ENCODE measurements around the gene PCDHGA1.

The PCDHGA1 gene

DNA sequence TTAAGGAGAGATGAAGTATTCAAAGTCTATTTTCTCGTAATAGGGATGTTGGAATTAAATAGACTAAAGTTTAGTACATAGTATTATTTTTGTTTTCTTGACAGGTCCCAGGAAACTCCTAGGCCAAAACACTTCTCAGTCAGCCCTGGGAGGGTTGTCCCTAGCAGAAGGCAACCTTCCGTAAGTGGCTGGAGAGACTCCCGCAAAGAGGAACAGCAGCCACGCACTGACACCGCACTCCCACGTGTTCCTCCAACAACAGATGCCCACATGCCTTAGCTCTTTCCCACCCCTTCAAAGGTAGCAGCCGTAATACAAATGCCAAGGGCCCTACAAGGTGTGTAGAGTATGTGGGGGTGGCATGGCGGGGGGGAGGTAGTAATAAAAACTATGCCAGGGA lies 187.0 kb downstream of the PCDHGA1 start:
- Histone ChIP-seq H2BK120ac (ENCODE audit: insufficient read depth, low read length, poor library complexity) (peak overlapping the region; percentile 95), H3K4me3 (ENCODE audit: low read depth, low read length) (no peak overlapping the region), H3K23ac (ENCODE audit: low read length) (no peak overlapping the region), H3K14ac (ENCODE audit: low read length) (peak overlapping the region; percentile 71), H3K27me3 (ENCODE audit: insufficient read depth, low read length) (no peaks in the 10 kb centered on the region), H3K4me1 (ENCODE audit: control insufficient read depth in 1 of 2, insufficient read depth in 2 of 2, low read length in 2 of 2) (peaks cover 55 to 67% of the 10 kb centered on the region in 2 experiments), H4K12ac (ENCODE audit: low read depth, low read length) (no peak overlapping the region), H3K36me3 (ENCODE audit: control insufficient read depth in 1 of 2, insufficient read depth in 2 of 2, low read length in 2 of 2) (peaks cover 6 to 16% of the 10 kb centered on the region in 2 experiments), H3K79me1 (ENCODE audit: low read length) (peaks cover 74% of the 10 kb centered on the region), H3K9ac (ENCODE audit: low read length) (no peak overlapping the region), H3K4ac (ENCODE audit: low read depth, low read length) (peak overlapping the region; percentile 2), H3K27ac (ENCODE audit: low read depth, low read length) (peak overlapping the region; percentile 99), H3K79me2 (ENCODE audit: control insufficient read depth, insufficient read depth, low read length, poor library complexity) (peaks cover 23% of the 10 kb centered on the region), H2AK5ac (ENCODE audit: low read length) (peak overlapping the region; percentile 21), H3K18ac (ENCODE audit: low read length) (peak overlapping the region; percentile 18), H3K4me2 (ENCODE audit: low read length) (no peak overlapping the region), H3K9me3 (ENCODE audit: insufficient read depth, low read depth, low read length) (no peaks in the 10 kb centered on the region), H2BK5ac (ENCODE audit: low read depth, low read length, poor library complexity) (peak overlapping the region; percentile 99), H4K8ac (ENCODE audit: low read depth, low read length) (peak overlapping the region; percentile 12), H2BK12ac (ENCODE audit: low read length) (peak overlapping the region; percentile 40), H2AFZ (ENCODE audit: insufficient read depth, low read length, poor library complexity) (no peak overlapping the region), H4K91ac (ENCODE audit: low read depth, low read length) (peak overlapping the region; percentile 93)
- DNase-seq: no peak
- WGBS (ENCODE audit: extremely low coverage, insufficient coverage, insufficient read length): no CpG with 5 or more reads among the region's 8 CpGs

DNA sequence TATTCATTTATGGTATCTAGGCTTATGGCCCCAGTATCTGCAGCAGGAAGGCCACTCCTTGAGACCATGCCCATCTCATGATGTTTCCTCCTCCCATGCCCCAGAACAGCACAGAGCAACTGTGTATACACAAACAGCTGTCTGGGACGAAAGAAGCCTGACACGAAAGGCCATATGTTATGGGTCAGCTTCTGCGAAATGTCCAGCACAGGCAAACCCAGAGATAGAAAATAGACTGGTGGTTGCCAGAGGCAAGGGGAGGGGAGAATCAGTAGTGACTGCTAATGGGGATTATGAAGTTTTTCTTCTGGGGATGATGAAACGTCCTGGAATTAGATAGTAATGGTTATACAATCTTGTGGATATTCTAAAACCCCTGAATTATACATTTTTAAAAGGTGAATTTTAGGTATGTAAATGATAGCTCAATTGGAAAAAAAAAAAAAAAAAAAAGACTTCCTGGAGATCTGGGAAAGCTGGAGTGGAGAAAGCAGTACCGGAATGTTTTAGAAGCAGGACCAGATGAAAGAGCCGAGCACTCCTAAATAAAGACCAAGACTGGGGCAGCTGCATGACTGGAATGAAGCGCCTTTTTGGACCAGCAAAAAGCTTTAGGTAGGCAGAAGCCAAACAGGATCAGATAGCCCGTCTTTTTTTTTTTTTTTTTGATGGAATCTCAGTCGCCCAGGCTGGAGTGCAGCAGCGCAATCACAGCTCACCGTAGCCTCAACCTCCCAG lies 187.7 kb downstream of the PCDHGA1 start:
- peak overlapping the region; percentile 68 for H4K8ac ChIP-seq (ENCODE audit: low read depth, low read length)
- H4K12ac ChIP-seq (ENCODE audit: low read depth, low read length): no peak overlapping the region
- peaks cover 71% of the 10 kb centered on the region for H3K79me1 ChIP-seq (ENCODE audit: low read length)
- peak overlapping the region; percentile 63 for H3K18ac ChIP-seq (ENCODE audit: low read length)
- no CpG with 5 or more reads among the region's 11 CpGs for WGBS (ENCODE audit: extremely low coverage, insufficient coverage, insufficient read length)
- peak overlapping the region; percentile 21 for H2AK5ac ChIP-seq (ENCODE audit: low read length)
- DNase-seq: no peak
- H2AFZ ChIP-seq (ENCODE audit: insufficient read depth, low read length, poor library complexity): no peak overlapping the region
- no peak overlapping the region for H3K9ac ChIP-seq (ENCODE audit: low read length)
- peak overlapping the region; percentile 95 for H2BK120ac ChIP-seq (ENCODE audit: insufficient read depth, low read length, poor library complexity)
- no peak overlapping the region for H3K4me2 ChIP-seq (ENCODE audit: low read length)
- H3K4me1 ChIP-seq (ENCODE audit: control insufficient read depth in 1 of 2, insufficient read depth in 2 of 2, low read length in 2 of 2): peaks cover 52 to 65% of the 10 kb centered on the region in 2 experiments
- H3K36me3 ChIP-seq (ENCODE audit: control insufficient read depth in 1 of 2, insufficient read depth in 2 of 2, low read length in 2 of 2): peaks cover 6 to 18% of the 10 kb centered on the region in 2 experiments
- no peak overlapping the region for H3K4me3 ChIP-seq (ENCODE audit: low read depth, low read length)
- H3K23ac ChIP-seq (ENCODE audit: low read length): no peak overlapping the region
- peak overlapping the region; percentile 77 for H3K4ac ChIP-seq (ENCODE audit: low read depth, low read length)
- H2BK12ac ChIP-seq (ENCODE audit: low read length): peak overlapping the region; percentile 55
- H4K91ac ChIP-seq (ENCODE audit: low read depth, low read length): peak overlapping the region; percentile 93
- peak overlapping the region; percentile 99 for H3K27ac ChIP-seq (ENCODE audit: low read depth, low read length)
- peak overlapping the region; percentile 77 for H3K14ac ChIP-seq (ENCODE audit: low read length)
- peaks cover 18% of the 10 kb centered on the region for H3K79me2 ChIP-seq (ENCODE audit: control insufficient read depth, insufficient read depth, low read length, poor library complexity)
- no peaks in the 10 kb centered on the region for H3K27me3 ChIP-seq (ENCODE audit: insufficient read depth, low read length)
- H3K9me3 ChIP-seq (ENCODE audit: insufficient read depth, low read depth, low read length): no peaks in the 10 kb centered on the region
- H2BK5ac ChIP-seq (ENCODE audit: low read depth, low read length, poor library complexity): peak overlapping the region; percentile 83

DNA sequence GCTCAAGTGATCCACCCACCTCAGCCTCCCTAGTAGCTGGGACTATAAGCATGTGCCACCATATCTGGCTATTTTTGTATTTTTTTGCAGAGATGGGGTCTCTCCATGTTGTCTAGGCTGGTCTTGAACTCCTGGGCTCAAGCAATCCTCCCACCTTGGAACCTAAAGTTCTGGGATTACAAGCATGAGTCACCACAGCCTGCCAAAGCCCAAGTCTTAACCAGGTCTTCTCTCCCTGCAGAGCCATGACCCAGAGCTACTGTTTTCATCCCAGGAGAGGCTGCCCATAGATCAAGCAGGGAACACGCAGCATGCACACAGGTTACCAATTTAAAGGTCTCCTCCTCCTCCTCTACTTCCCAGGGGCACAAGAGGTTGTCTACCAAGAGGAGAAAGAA lies 188.3 kb downstream of the PCDHGA1 start:
- Histone ChIP-seq H2AFZ (ENCODE audit: insufficient read depth, low read length, poor library complexity) (no peak overlapping the region), H3K18ac (ENCODE audit: low read length) (peak overlapping the region; percentile 63), H3K27ac (ENCODE audit: low read depth, low read length) (peak overlapping the region; percentile 92), H3K4me2 (ENCODE audit: low read length) (no peak overlapping the region), H2BK120ac (ENCODE audit: insufficient read depth, low read length, poor library complexity) (peak overlapping the region; percentile 90), H3K14ac (ENCODE audit: low read length) (peak overlapping the region; percentile 77), H2AK5ac (ENCODE audit: low read length) (peak overlapping the region; percentile 39), H3K4ac (ENCODE audit: low read depth, low read length) (peak overlapping the region; percentile 77), H3K36me3 (ENCODE audit: control insufficient read depth in 1 of 2, insufficient read depth in 2 of 2, low read length in 2 of 2) (peaks cover 6 to 19% of the 10 kb centered on the region in 2 experiments), H4K8ac (ENCODE audit: low read depth, low read length) (peak overlapping the region; percentile 68), H2BK5ac (ENCODE audit: low read depth, low read length, poor library complexity) (peak overlapping the region; percentile 83), H3K79me1 (ENCODE audit: low read length) (peaks cover 65% of the 10 kb centered on the region), H3K9ac (ENCODE audit: low read length) (no peak overlapping the region), H4K12ac (ENCODE audit: low read depth, low read length) (no peak overlapping the region), H4K91ac (ENCODE audit: low read depth, low read length) (peak overlapping the region; percentile 88), H3K4me3 (ENCODE audit: low read depth, low read length) (no peak overlapping the region), H3K79me2 (ENCODE audit: control insufficient read depth, insufficient read depth, low read length, poor library complexity) (peaks cover 16% of the 10 kb centered on the region), H3K23ac (ENCODE audit: low read length) (no peak overlapping the region), H3K27me3 (ENCODE audit: insufficient read depth, low read length) (no peaks in the 10 kb centered on the region), H3K9me3 (ENCODE audit: insufficient read depth, low read depth, low read length) (no peaks in the 10 kb centered on the region), H2BK12ac (ENCODE audit: low read length) (peak overlapping the region; percentile 55), H3K4me1 (ENCODE audit: control insufficient read depth in 1 of 2, insufficient read depth in 2 of 2, low read length in 2 of 2) (peaks cover 48 to 60% of the 10 kb centered on the region in 2 experiments)
- WGBS (ENCODE audit: extremely low coverage, insufficient coverage, insufficient read length): no CpG with 5 or more reads among the region's 1 CpG
- DNase-seq: no peak

DNA sequence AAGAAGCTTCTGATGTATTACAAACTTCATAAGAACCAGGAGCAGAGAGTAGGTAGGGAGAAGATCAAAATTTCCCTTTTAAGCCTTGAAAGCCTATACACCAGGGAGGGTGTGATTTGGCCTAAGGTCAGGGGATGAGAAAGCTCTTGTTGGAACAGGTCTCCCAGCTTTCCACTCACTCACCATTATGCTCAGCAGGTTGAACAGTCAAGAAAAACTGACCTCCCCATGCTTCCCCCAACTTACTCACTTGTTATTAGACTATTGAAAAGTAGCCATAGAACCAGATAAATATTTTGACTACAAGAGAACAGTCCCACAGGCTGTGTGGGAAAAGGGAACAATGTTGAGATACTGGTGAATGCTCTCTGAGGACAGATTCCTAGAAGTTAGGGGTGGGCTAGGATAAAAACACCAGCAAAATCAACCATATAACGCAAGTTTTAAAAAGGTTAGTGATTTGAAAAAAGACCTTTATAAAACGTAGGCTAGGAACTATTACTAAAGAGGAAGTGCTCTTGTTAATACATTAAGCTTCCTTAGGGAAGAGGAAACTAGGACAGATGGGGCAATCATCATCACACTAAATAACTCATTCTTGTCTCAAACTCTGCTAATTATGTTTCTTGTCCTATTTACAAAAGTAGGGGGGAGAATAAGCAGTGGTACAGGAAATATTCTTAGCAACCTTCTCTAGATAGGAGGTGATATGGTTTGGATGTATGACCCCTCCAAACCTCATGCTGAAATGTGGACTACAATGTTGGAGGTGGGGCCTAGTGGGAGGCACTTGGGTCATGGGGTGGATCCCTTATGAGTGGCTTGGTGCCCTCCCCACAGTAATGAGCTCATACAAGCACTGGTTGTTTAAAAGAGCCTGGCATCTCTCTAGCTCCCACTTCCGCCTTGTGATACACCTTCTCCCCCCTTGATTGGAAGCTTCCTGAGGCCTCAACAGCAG lies 189.6 kb downstream of the PCDHGA1 start:
- Histone ChIP-seq H2BK5ac (ENCODE audit: low read depth, low read length, poor library complexity) (peak overlapping the region; percentile 76), H3K4ac (ENCODE audit: low read depth, low read length) (peak overlapping the region; percentile 66), H2BK120ac (ENCODE audit: insufficient read depth, low read length, poor library complexity) (peak overlapping the region; percentile 65), H3K18ac (ENCODE audit: low read length) (peak overlapping the region; percentile 72), H3K79me2 (ENCODE audit: control insufficient read depth, insufficient read depth, low read length, poor library complexity) (peaks cover 13% of the 10 kb centered on the region), H3K9me3 (ENCODE audit: insufficient read depth, low read depth, low read length) (no peaks in the 10 kb centered on the region), H3K27ac (ENCODE audit: low read depth, low read length) (peak overlapping the region; percentile 92), H2AFZ (ENCODE audit: insufficient read depth, low read length, poor library complexity) (no peak overlapping the region), H4K12ac (ENCODE audit: low read depth, low read length) (no peak overlapping the region), H3K4me1 (ENCODE audit: control insufficient read depth in 1 of 2, insufficient read depth in 2 of 2, low read length in 2 of 2) (peaks cover 45 to 60% of the 10 kb centered on the region in 2 experiments), H3K27me3 (ENCODE audit: insufficient read depth, low read length) (no peaks in the 10 kb centered on the region), H3K36me3 (ENCODE audit: control insufficient read depth in 1 of 2, insufficient read depth in 2 of 2, low read length in 2 of 2) (peaks cover 9 to 25% of the 10 kb centered on the region in 2 experiments), H3K4me2 (ENCODE audit: low read length) (no peak overlapping the region), H3K79me1 (ENCODE audit: low read length) (peaks cover 63% of the 10 kb centered on the region), H3K14ac (ENCODE audit: low read length) (peak overlapping the region; percentile 47), H4K8ac (ENCODE audit: low read depth, low read length) (no peak overlapping the region), H3K9ac (ENCODE audit: low read length) (no peak overlapping the region), H2AK5ac (ENCODE audit: low read length) (peak overlapping the region; percentile 93), H3K23ac (ENCODE audit: low read length) (no peak overlapping the region), H4K91ac (ENCODE audit: low read depth, low read length) (peak overlapping the region; percentile 67), H2BK12ac (ENCODE audit: low read length) (peak overlapping the region; percentile 90), H3K4me3 (ENCODE audit: low read depth, low read length) (no peak overlapping the region)
- WGBS (ENCODE audit: extremely low coverage, insufficient coverage, insufficient read length): no CpG with 5 or more reads among the region's 3 CpGs
- no peak for DNase-seq

Measured in trophoblast cell (in vitro differentiated cells and primary cell).